B cell (primary cell): Measurements from ENCODE around the gene RNU1-2.
"Not testable (repeated sequence)": the region's sequence is repeated elsewhere in the genome, so short reads cannot be mapped to it uniquely, and the experiment has no call there.

Experiments used
- EZH2 ChIP-seq: IDR thresholded peaks from 2 replicates; pipeline ENCODE4 v1.6.1; 2012; ENCODE audit warnings: borderline replicate concordance, low read depth, mild to moderate bottlenecking, moderate library complexity, low read length; ENCODE audit not compliant: insufficient read depth, poor library complexity, severe bottlenecking
- TF ChIP-seq, protein P1 (sequence below): fragments of 200-600 bp; IDR thresholded peaks from one replicate; pipeline ENCODE4 v1.8.0; 2022; ENCODE audit warnings: antibody characterized with exemption, mild to moderate bottlenecking

DNA sequence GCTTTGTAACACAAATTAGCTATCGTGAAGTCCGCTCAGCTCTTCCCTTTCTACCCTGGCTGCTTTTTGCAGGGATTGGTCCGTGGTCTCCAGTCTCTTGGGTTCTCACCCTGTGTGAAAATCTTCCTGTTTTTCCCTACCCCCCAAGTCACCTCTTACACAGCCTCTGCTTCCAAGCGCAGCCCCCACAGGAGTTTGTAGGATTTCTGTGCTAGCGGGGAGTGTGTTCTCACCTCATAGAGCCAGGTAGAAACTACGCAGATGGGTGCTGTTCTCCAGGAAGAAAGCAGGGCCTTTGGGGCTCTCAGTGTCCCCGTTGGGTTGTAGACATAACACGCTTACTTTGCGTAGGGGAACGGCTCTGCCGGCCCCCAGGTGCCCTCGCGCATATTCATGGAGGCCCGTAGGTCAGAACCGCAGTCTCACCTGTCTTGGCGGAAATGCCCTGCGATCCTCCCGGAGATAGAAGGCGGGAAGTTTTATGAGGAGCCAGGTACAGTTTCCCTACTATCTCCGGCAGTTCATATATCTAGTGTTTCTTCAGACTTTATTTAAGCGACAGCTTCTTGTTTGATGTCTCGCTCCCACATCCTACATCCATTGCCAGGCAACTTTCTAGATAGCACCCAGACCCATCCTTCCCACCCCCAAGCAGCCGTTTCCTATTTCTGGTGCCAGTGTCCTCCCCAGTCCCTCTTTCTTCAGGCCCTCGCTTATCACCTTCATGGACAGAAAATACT lies 706 bp downstream of the RNU1-2 start:
- TF ChIP-seq EZH2: not testable (repeated sequence)
- TF ChIP-seq, protein P1, sequence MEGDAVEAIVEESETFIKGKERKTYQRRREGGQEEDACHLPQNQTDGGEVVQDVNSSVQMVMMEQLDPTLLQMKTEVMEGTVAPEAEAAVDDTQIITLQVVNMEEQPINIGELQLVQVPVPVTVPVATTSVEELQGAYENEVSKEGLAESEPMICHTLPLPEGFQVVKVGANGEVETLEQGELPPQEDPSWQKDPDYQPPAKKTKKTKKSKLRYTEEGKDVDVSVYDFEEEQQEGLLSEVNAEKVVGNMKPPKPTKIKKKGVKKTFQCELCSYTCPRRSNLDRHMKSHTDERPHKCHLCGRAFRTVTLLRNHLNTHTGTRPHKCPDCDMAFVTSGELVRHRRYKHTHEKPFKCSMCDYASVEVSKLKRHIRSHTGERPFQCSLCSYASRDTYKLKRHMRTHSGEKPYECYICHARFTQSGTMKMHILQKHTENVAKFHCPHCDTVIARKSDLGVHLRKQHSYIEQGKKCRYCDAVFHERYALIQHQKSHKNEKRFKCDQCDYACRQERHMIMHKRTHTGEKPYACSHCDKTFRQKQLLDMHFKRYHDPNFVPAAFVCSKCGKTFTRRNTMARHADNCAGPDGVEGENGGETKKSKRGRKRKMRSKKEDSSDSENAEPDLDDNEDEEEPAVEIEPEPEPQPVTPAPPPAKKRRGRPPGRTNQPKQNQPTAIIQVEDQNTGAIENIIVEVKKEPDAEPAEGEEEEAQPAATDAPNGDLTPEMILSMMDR: not testable (repeated sequence)
